Neutrophil (primary cell): ENCODE measurements around the gene ZBTB43.

Experiments
- H3K27ac ChIP-seq: fragments of 200-600 bp; sonication (generic); 2 replicates; pipeline ENCODE4 v1.5.1; 2016; ENCODE audit warnings: mild to moderate bottlenecking, moderate library complexity
- H3K27me3 ChIP-seq: fragments of 200-600 bp; sonication (generic); 2 replicates; pipeline ENCODE4 v1.6.0; 2016; ENCODE audit warnings: mild to moderate bottlenecking
- H3K36me3 ChIP-seq: fragments of 200-600 bp; sonication (generic); 2 replicates; pipeline ENCODE4 v1.5.1; 2017
- H3K4me1 ChIP-seq, 2 experiments: fragments of 200-600 bp in 1 of 2; sonication (generic) in 1 of 2; 1 replicate in 1 of 2; 2 replicates in 1 of 2; pipeline versions ENCODE4 v1.5.1 to v1.6.1; 2013 to 2016; ENCODE audit warnings: low read depth in 1 of 2, low read length in 1 of 2, mild to moderate bottlenecking in 1 of 2, moderate library complexity in 1 of 2; ENCODE audit not compliant: control insufficient read depth in 1 of 2, insufficient read depth in 1 of 2
- H3K4me3 ChIP-seq, 2 experiments: fragments of 200-600 bp in 1 of 2; sonication (generic) in 1 of 2; 1 replicate in 1 of 2; 2 replicates in 1 of 2; pipeline ENCODE4 v1.5.1; 2013 to 2016; ENCODE audit warnings: low read depth in 1 of 2, low read length in 1 of 2, mild to moderate bottlenecking in 1 of 2, moderate library complexity in 1 of 2
- H3K9me3 ChIP-seq: fragments of 200-600 bp; sonication (generic); 2 replicates; pipeline ENCODE4 v1.5.1; 2016
- CTCF ChIP-seq: fragments of 200-600 bp; sonication (generic); IDR thresholded peaks from 2 replicates; pipeline ENCODE4 v1.5.1; 2016; ENCODE audit warnings: antibody characterized with exemption

The ZBTB43 gene

GRCh38 chr9:126761274-126761673 lies 43.6 kb upstream of the ZBTB43 start:
- Histone ChIP-seq H3K9me3 (no peaks in the 10 kb centered on the region), H3K4me3 (no peak overlapping the region)
- TF ChIP-seq CTCF = no peak

GRCh38 chr9:126763130-126763764 lies 41.6 kb upstream of the ZBTB43 start:
- H3K4me1 ChIP-seq = no peaks in the 10 kb centered on the region
- no peak overlapping the region for H3K4me3 ChIP-seq
- TF ChIP-seq CTCF = no peak
- H3K27me3 ChIP-seq = no peaks in the 10 kb centered on the region
- H3K36me3 ChIP-seq = no peaks in the 10 kb centered on the region
- no peaks in the 10 kb centered on the region for H3K9me3 ChIP-seq
- no peak overlapping the region for H3K27ac ChIP-seq

More at GRCh38 chr9:126761274-126761673, 43.6 kb upstream of the ZBTB43 start:
- Histone ChIP-seq H3K27me3 (no peaks in the 10 kb centered on the region), H3K4me1 (no peaks in the 10 kb centered on the region), H3K36me3 (no peaks in the 10 kb centered on the region), H3K27ac (no peak overlapping the region)

- Histone ChIP-seq H3K4me3 (no peak overlapping the region), H3K27me3 (peaks cover 66% of the 10 kb centered on the region), H3K4me1 (no peaks in the 10 kb centered on the region), H3K36me3 (no peaks in the 10 kb centered on the region), H3K27ac (no peak overlapping the region), H3K9me3 (no peaks in the 10 kb centered on the region)
- no peak for TF ChIP-seq CTCF
Observed at GRCh38 chr9:126773004-126773607, 31.7 kb upstream of the ZBTB43 start.

- H3K4me1 ChIP-seq = no peaks in the 10 kb centered on the region
- no peak overlapping the region for H3K4me3 ChIP-seq
- TF ChIP-seq CTCF = no peak
Observed at GRCh38 chr9:126775926-126776325, 28.9 kb upstream of the ZBTB43 start.

GRCh38 chr9:126777733-126778132 lies 27.1 kb upstream of the ZBTB43 start:
- H3K9me3 ChIP-seq = no peaks in the 10 kb centered on the region
- H3K27ac ChIP-seq = no peak overlapping the region
- no peaks in the 10 kb centered on the region for H3K36me3 ChIP-seq
- peaks cover 83% of the 10 kb centered on the region for H3K27me3 ChIP-seq
- TF ChIP-seq CTCF = no peak
- no peaks in the 10 kb centered on the region for H3K4me1 ChIP-seq
- no peak overlapping the region for H3K4me3 ChIP-seq

More at GRCh38 chr9:126775926-126776325, 28.9 kb upstream of the ZBTB43 start:
- Histone ChIP-seq H3K9me3 (no peaks in the 10 kb centered on the region), H3K27ac (no peak overlapping the region), H3K27me3 (peaks cover 92% of the 10 kb centered on the region), H3K36me3 (no peaks in the 10 kb centered on the region)
